Glutamatergic neuron (in vitro differentiated cells): ENCODE measurements around the gene PMM1. TPM values are rescaled to one million over a fixed set of nuclear protein-coding genes. Genes with fewer than 3 reads are reported as not detected.

ENCODE experiments used
- DNase-seq: peaks from one replicate; pipeline ENCODE4 v3.0.0; 2022
- H3K27ac Mint-ChIP-seq: one replicate; pipeline ENCODE4 v1.8.0; 2020; ENCODE audit warnings: mild to moderate bottlenecking, mixed read lengths, inconsistent platforms; ENCODE audit not compliant: unreplicated experiment
- H3K27me3 Mint-ChIP-seq: one replicate; pipeline ENCODE4 v1.8.0; 2020; ENCODE audit warnings: mild to moderate bottlenecking, moderate library complexity, mixed read lengths, inconsistent platforms; ENCODE audit not compliant: unreplicated experiment
- H3K36me3 Mint-ChIP-seq: one replicate; pipeline ENCODE4 v1.8.0; 2020; ENCODE audit warnings: mild to moderate bottlenecking, mixed read lengths, inconsistent platforms; ENCODE audit not compliant: unreplicated experiment
- H3K4me1 Mint-ChIP-seq: one replicate; pipeline ENCODE4 v1.8.0; 2020; ENCODE audit warnings: mild to moderate bottlenecking, low read depth, mixed read lengths, inconsistent platforms; ENCODE audit not compliant: unreplicated experiment
- H3K4me3 Mint-ChIP-seq: one replicate; pipeline ENCODE4 v1.8.0; 2020; ENCODE audit warnings: mild to moderate bottlenecking, mixed read lengths, inconsistent platforms; ENCODE audit not compliant: unreplicated experiment
- H3K9me3 Mint-ChIP-seq: one replicate; pipeline ENCODE4 v1.8.0; 2020; ENCODE audit warnings: mild to moderate bottlenecking, moderate library complexity, mixed read lengths, inconsistent platforms; ENCODE audit not compliant: unreplicated experiment
- CTCF ChIP-seq: fragments of 200-600 bp; sonication (generic); IDR thresholded peaks from one replicate; pipeline ENCODE4 v1.5.0; 2021; ENCODE audit not compliant: partially characterized antibody, unreplicated experiment
- total RNA-seq: library from RNA; stranded (reverse); fragmentation: NEBNext Ultra II Directional; extraction: Animal tissue kit (Norgen Biotek cat#: 25700); gene quantifications from one replicate; pipeline ENCODE4 v1.2.1, GENCODE V29; 2021; ENCODE audit not compliant: unreplicated experiment

The PMM1 gene
- total RNA-seq, 1 donor from 2014 or later = 35.0 TPM

GRCh38 chr22:41613456-41613855 is 23.8 kb upstream of the PMM1 start:
- H3K4me1 Mint-ChIP-seq = peaks cover 3% of the 10 kb centered on the region
- H3K27ac Mint-ChIP-seq = no peak overlapping the region
- no peak for TF ChIP-seq CTCF
- no peaks in the 10 kb centered on the region for H3K9me3 Mint-ChIP-seq
- DNase-seq = no peak
- no peak overlapping the region for H3K4me3 Mint-ChIP-seq
- no peaks in the 10 kb centered on the region for H3K36me3 Mint-ChIP-seq
- H3K27me3 Mint-ChIP-seq = peaks cover 4% of the 10 kb centered on the region

- DNase-seq = no peak
- Mint-ChIP-seq H3K4me3 (no peak overlapping the region), H3K4me1 (peaks cover 3% of the 10 kb centered on the region), H3K36me3 (no peaks in the 10 kb centered on the region), H3K27ac (no peak overlapping the region), H3K9me3 (no peaks in the 10 kb centered on the region), H3K27me3 (peaks cover 5% of the 10 kb centered on the region)
- TF ChIP-seq CTCF = no peak
These were observed 23.1 kb upstream of the PMM1 start for GRCh38 chr22:41612603-41613306.

- peaks cover 5% of the 10 kb centered on the region for H3K27me3 Mint-ChIP-seq
- no peak overlapping the region for H3K4me3 Mint-ChIP-seq
- H3K4me1 Mint-ChIP-seq = no peaks in the 10 kb centered on the region
- H3K36me3 Mint-ChIP-seq = no peaks in the 10 kb centered on the region
- no peak for DNase-seq
- no peak for TF ChIP-seq CTCF
- H3K9me3 Mint-ChIP-seq = no peaks in the 10 kb centered on the region
- H3K27ac Mint-ChIP-seq = no peak overlapping the region
These were observed 18.7 kb upstream of the PMM1 start for GRCh38 chr22:41608386-41608785.

- H3K27me3 Mint-ChIP-seq = peaks cover 3% of the 10 kb centered on the region
- no peak overlapping the region for H3K4me3 Mint-ChIP-seq
- no peaks in the 10 kb centered on the region for H3K4me1 Mint-ChIP-seq
- no peak for TF ChIP-seq CTCF
- DNase-seq = no peak
- no peak overlapping the region for H3K27ac Mint-ChIP-seq
- peaks cover 6% of the 10 kb centered on the region for H3K36me3 Mint-ChIP-seq
- no peaks in the 10 kb centered on the region for H3K9me3 Mint-ChIP-seq
These were observed 14.3 kb upstream of the PMM1 start for GRCh38 chr22:41603873-41604332.

GRCh38 chr22:41600976-41601375 is 11.3 kb upstream of the PMM1 start:
- TF ChIP-seq CTCF = no peak
- Mint-ChIP-seq H3K36me3 (peaks cover 6% of the 10 kb centered on the region), H3K27ac (no peak overlapping the region), H3K9me3 (no peaks in the 10 kb centered on the region), H3K4me1 (peaks cover 3% of the 10 kb centered on the region), H3K4me3 (no peak overlapping the region), H3K27me3 (peaks cover 2% of the 10 kb centered on the region)
- DNase-seq = no peak
